H1 (cell line): Measurements from ENCODE around the gene RMRP. TPM values are rescaled to one million over a fixed set of nuclear protein-coding genes. Genes with fewer than 3 reads are reported as not detected.

Source experiments
- CTCF ChIA-PET: fragments of 300-600 bp; sonication (Branson Sonifier 250); formaldehyde crosslinking; loops from one replicate; lab custom pipeline; 2021; ENCODE audit not compliant: partially characterized antibody; lab: Charles Lee
- POLR2A ChIA-PET: fragments of 300-600 bp; sonication (Branson Sonifier 250); formaldehyde crosslinking; loops from one replicate; lab custom pipeline; 2021; ENCODE audit warnings: inconsistent platforms; ENCODE audit not compliant: partially characterized antibody; lab: Charles Lee
- DNase-seq, 2 experiments: peaks; one replicate each; pipeline versions ENCODE4 v3.0.0 to v3.0.0-alpha.2; 2010 to 2022; ENCODE audit warnings: low spot score in 2 of 2, low read depth in 1 of 2, mixed read lengths in 1 of 2
- FAIRE-seq: peaks from 2 replicates; lab custom pipeline; 2011; peaks lifted over from hg19 to GRCh38; lab: Jason Lieb, UNC
- H2AFZ ChIP-seq: 2 replicates; pipeline ENCODE4 v1.8.1; 2012; ENCODE audit warnings: low read length, inconsistent platforms
- H2AK5ac ChIP-seq: 2 replicates; pipeline ENCODE4 v1.6.1; 2013; ENCODE audit warnings: low read depth, low read length
- H2BK120ac ChIP-seq: replicated peaks from 2 replicates; pipeline ENCODE3; 2013; ENCODE audit warnings: low read depth, low read length, inconsistent platforms
- H2BK12ac ChIP-seq: 2 replicates; pipeline ENCODE4 v1.6.1; 2013; ENCODE audit warnings: low read depth, low read length
- H2BK15ac ChIP-seq: 2 replicates; pipeline ENCODE4 v1.6.1; 2013; ENCODE audit warnings: low read length
- H2BK20ac ChIP-seq: 2 replicates; pipeline ENCODE4 v1.6.1; 2013; ENCODE audit warnings: low read length
- H2BK5ac ChIP-seq: 2 replicates; pipeline ENCODE4 v1.6.1; 2013; ENCODE audit warnings: low read depth, low read length
- H3K14ac ChIP-seq: 2 replicates; pipeline ENCODE4 v1.6.1; 2013; ENCODE audit warnings: inconsistent platforms; ENCODE audit not compliant: insufficient read length
- H3K18ac ChIP-seq: 2 replicates; pipeline ENCODE4 v1.6.1; 2013; ENCODE audit warnings: low read length; ENCODE audit errors: extremely low read depth
- H3K23ac ChIP-seq: 2 replicates; pipeline ENCODE4 v1.6.1; 2013; ENCODE audit warnings: inconsistent platforms; ENCODE audit not compliant: insufficient read length
- H3K23me2 ChIP-seq: 2 replicates; pipeline ENCODE4 v1.6.1; 2013; ENCODE audit warnings: low read depth, low read length
- H3K27ac ChIP-seq: 2 replicates; pipeline ENCODE4 v1.6.1; 2011; ENCODE audit warnings: low read depth, low read length, inconsistent platforms
- H3K27me3 ChIP-seq, 4 experiments: replicated peaks in 1 of 4; 1 replicate in 1 of 4; 2 replicates in 3 of 4; pipeline versions ENCODE4 v1.6.1 to v1.8.1; 2011 to 2013; ENCODE audit warnings: low read length in 3 of 4, mild to moderate bottlenecking in 3 of 4, inconsistent platforms in 2 of 4, mixed read lengths in 2 of 4, moderate library complexity in 1 of 4; ENCODE audit not compliant: control insufficient read depth in 3 of 4, insufficient read depth in 3 of 4; ENCODE audit errors: extremely low read depth in 1 of 4
- H3K36me3 ChIP-seq, 4 experiments: 2 replicates each; pipeline versions ENCODE4 v1.6.1 to v1.8.1; 2011 to 2013; ENCODE audit warnings: mild to moderate bottlenecking in 4 of 4, low read length in 3 of 4, moderate library complexity in 2 of 4, control low read depth in 1 of 4, inconsistent platforms in 1 of 4; ENCODE audit not compliant: insufficient read depth in 4 of 4, control insufficient read depth in 2 of 4
- H3K4ac ChIP-seq: replicated peaks from 2 replicates; pipeline ENCODE3; 2013; ENCODE audit warnings: low read length, low read depth, mixed read lengths, inconsistent platforms; ENCODE audit not compliant: insufficient read length
- H3K4me1 ChIP-seq, 4 experiments: replicated peaks in 1 of 4; 1 replicate in 1 of 4; 2 replicates in 3 of 4; pipeline versions ENCODE4 v1.6.1 to v1.8.1; 2011 to 2013; ENCODE audit warnings: low read length in 3 of 4, inconsistent platforms in 2 of 4, mixed read lengths in 1 of 4; ENCODE audit not compliant: insufficient read depth in 4 of 4, control insufficient read depth in 3 of 4
- H3K4me2 ChIP-seq, 2 experiments: 2 replicates each; pipeline versions ENCODE4 v1.6.1 to v1.8.1; 2011 to 2013; ENCODE audit warnings: low read depth in 2 of 2, low read length in 2 of 2, control low read depth in 1 of 2, inconsistent platforms in 1 of 2, mild to moderate bottlenecking in 1 of 2; ENCODE audit not compliant: insufficient read depth in 1 of 2
- H3K4me3 ChIP-seq, 4 experiments: fragments of 200-600, 300-600 bp in 1 of 4; sonication (generic), shearing (Covaris generic), sonication (Bioruptor Twin) in 1 of 4; 2 replicates each; pipeline versions ENCODE4 v1.5.1 to v1.8.1; 2011 to 2016; ENCODE audit warnings: low read length in 4 of 4, low read depth in 3 of 4, control low read depth in 2 of 4, inconsistent platforms in 2 of 4, mild to moderate bottlenecking in 2 of 4, mixed read lengths in 1 of 4, moderate library complexity in 1 of 4; ENCODE audit not compliant: insufficient read depth in 2 of 4; ENCODE audit errors: extremely low read depth in 1 of 4
- H3K56ac ChIP-seq: replicated peaks from 2 replicates; pipeline ENCODE3; 2013; ENCODE audit warnings: low read depth, mild to moderate bottlenecking, mixed read lengths, low read length, inconsistent platforms; ENCODE audit not compliant: insufficient read length
- H3K79me1 ChIP-seq: 2 replicates; pipeline ENCODE4 v1.6.1; 2013; ENCODE audit warnings: low read depth, low read length, control low read depth
- H3K79me2 ChIP-seq, 2 experiments: 2 replicates each; pipeline versions ENCODE4 v1.6.1 to v1.8.1; 2012 to 2013; ENCODE audit warnings: low read length in 2 of 2, mild to moderate bottlenecking in 2 of 2, inconsistent platforms in 1 of 2; ENCODE audit not compliant: insufficient read depth in 2 of 2, control insufficient read depth in 1 of 2
- H3K9ac ChIP-seq, 4 experiments: replicated peaks in 1 of 4; 1 replicate in 1 of 4; 2 replicates in 3 of 4; pipeline versions ENCODE4 v1.6.1 to v1.8.1; 2011 to 2013; ENCODE audit warnings: low read depth in 3 of 4, low read length in 3 of 4, control low read depth in 2 of 4, mild to moderate bottlenecking in 2 of 4, moderate library complexity in 2 of 4, inconsistent platforms in 1 of 4; ENCODE audit errors: extremely low read depth in 1 of 4
- H3K9me3 ChIP-seq, 2 experiments: 2 replicates each; pipeline versions ENCODE4 v1.6.1 to v1.8.1; 2012 to 2013; ENCODE audit warnings: mild to moderate bottlenecking in 2 of 2, moderate library complexity in 2 of 2, control low read depth in 1 of 2, inconsistent platforms in 1 of 2, low read depth in 1 of 2, low read length in 1 of 2, mixed read lengths in 1 of 2; ENCODE audit not compliant: insufficient read depth in 2 of 2
- H4K20me1 ChIP-seq, 2 experiments: replicated peaks in 1 of 2; 2 replicates each; pipeline versions ENCODE3 to v1.8.1; 2011 to 2013; ENCODE audit warnings: inconsistent platforms in 2 of 2, low read length in 2 of 2, mild to moderate bottlenecking in 1 of 2; ENCODE audit not compliant: insufficient read depth in 2 of 2, control insufficient read depth in 1 of 2
- H4K5ac ChIP-seq: 2 replicates; pipeline ENCODE4 v1.6.1; 2013; ENCODE audit warnings: low read length, low read depth, mixed read lengths, inconsistent platforms; ENCODE audit not compliant: insufficient read length
- H4K8ac ChIP-seq: 2 replicates; pipeline ENCODE4 v1.8.0; 2013; ENCODE audit warnings: mild to moderate bottlenecking, moderate library complexity, low read length, inconsistent platforms; ENCODE audit not compliant: insufficient read depth; ENCODE audit errors: extremely low read depth
- H4K91ac ChIP-seq: replicated peaks from 2 replicates; pipeline ENCODE3; 2013; ENCODE audit warnings: low read length, mixed read lengths, inconsistent platforms; ENCODE audit not compliant: insufficient read length
- BCL11A ChIP-seq, 2 experiments: IDR thresholded peaks; one replicate each; pipeline ENCODE4 v1.6.1; 2011; ENCODE audit warnings: low read depth in 2 of 2, low read length in 2 of 2, mild to moderate bottlenecking in 2 of 2
- BRCA1 ChIP-seq: IDR thresholded peaks from 2 replicates; pipeline ENCODE4 v1.6.1; 2012; ENCODE audit warnings: low read depth, low read length, improper control_type of control experiment
- CBX8 ChIP-seq: fragments of 300-800, 300-1000 bp; sonication (generic); IDR thresholded peaks from 2 replicates; pipeline ENCODE4 v1.7.1; 2016; ENCODE audit warnings: low read depth, low read length, borderline replicate concordance
- CEBPB ChIP-seq: IDR thresholded peaks from 2 replicates; pipeline ENCODE4 v1.6.1; 2012; ENCODE audit warnings: low read depth, low read length
- GTF2F1 ChIP-seq: IDR thresholded peaks from 2 replicates; pipeline ENCODE4 v1.6.1; 2012; ENCODE audit warnings: low read depth, low read length, improper control_type of control experiment, borderline replicate concordance
- MAX ChIP-seq: IDR thresholded peaks from 2 replicates; pipeline ENCODE4 v1.6.1; 2012; ENCODE audit warnings: inconsistent platforms
- SP2 ChIP-seq: IDR thresholded peaks from 2 replicates; pipeline ENCODE4 v1.6.1; 2012; ENCODE audit warnings: mild to moderate bottlenecking, low read length, inconsistent platforms
- SRF ChIP-seq: IDR thresholded peaks from 2 replicates; pipeline ENCODE4 v1.6.1; 2011; ENCODE audit warnings: mild to moderate bottlenecking, low read depth, low read length, moderate library complexity
- WGBS, 2 experiments: shearing (Covaris generic) in 1 of 2; methylation state at CpG; one replicate each; pipeline versions ENCODE4 v1.1.6 to v1.1.7; 2013 to 2015; ENCODE audit warnings: low lambda C conversion rate in 2 of 2, mixed read lengths in 2 of 2, inconsistent platforms in 1 of 2, low coverage in 1 of 2, missing lambda C conversion rate in 1 of 2; ENCODE audit not compliant: insufficient replicate concordance in 2 of 2, insufficient coverage in 1 of 2, insufficient read length in 1 of 2; ENCODE audit errors: extremely low coverage in 1 of 2, missing lambda C conversion rate in 1 of 2; 5-methylcytosine and 5-hydroxymethylcytosine counted together
- polyA plus RNA-seq, 7 experiments: library from polyadenylated mRNA; depleted of rRNA in 3 of 7; stranded (reverse) in 5 of 7; unstranded in 2 of 7; fragments of >200 nt in 5 of 7; fragments of 200-250 nt in 2 of 7; gene quantifications; 1 replicate in 5 of 7; 2 replicates in 1 of 7; 4 replicates in 1 of 7; pipeline versions ENCODE4 v1.2.1 to v1.2.3, GENCODE V29; 2011 to 2013; ENCODE audit warnings: missing spikeins in 2 of 7, mixed read lengths in 2 of 7
- total RNA-seq: library from RNA; stranded (reverse); fragmentation: NEBNext Ultra II Directional; extraction: Animal tissue kit (Norgen Biotek cat#: 25700); gene quantifications from 2 replicates; pipeline ENCODE4 v1.2.1, GENCODE V29; 2021

Gene RMRP
- total and polyA plus RNA-seq, 2 of the 8 experiments (the other 6 are each of a cell fraction or from before 2014, with no cell fraction given), result 169 to 14,987 TPM

DNA sequence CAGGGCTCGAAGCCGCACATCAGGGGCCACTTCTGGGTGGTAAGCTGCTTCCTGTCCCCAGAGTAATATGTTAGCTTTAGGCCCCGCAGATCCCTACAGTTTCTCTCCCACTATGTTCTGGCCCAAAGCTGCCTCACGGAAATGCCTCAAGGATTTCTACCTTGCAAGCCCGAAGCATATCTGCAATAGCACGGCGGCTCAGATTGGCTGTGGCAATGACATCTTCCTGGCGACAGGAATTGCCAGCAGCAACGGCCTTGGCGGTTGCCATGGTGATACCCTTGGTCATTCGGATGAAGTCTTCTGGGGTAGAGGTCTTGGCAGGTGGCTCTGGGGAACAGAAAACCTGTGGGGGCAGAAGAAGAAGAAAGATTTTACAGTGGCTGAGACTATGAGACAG lies 42.2 kb upstream of the RMRP start:
- DNase-seq, result no peak
- H2AK5ac ChIP-seq, result no peak overlapping the region
- peaks cover 42 to 67% (median 65%) of the 10 kb centered on the region in 4 experiments for H3K36me3 ChIP-seq
- no peak overlapping the region for H3K56ac ChIP-seq
- H3K9ac ChIP-seq, result peak overlapping the region in 1 of 4 experiments; percentile 25; a peak in 1 of 7 replicates
- POLR2A ChIA-PET, result interaction anchor here (0.7 to 14.9 kb wide), 4 partner anchors 11 to 28 kb away, joined by 3 to 158 read pairs (median 4); partner anchors contain the start of genes CREB3 and TLN1
- H2BK12ac ChIP-seq, result no peak overlapping the region
- H2AFZ ChIP-seq, result no peak overlapping the region
- no peak overlapping the region for H2BK20ac ChIP-seq
- no peak for FAIRE-seq
- no peak overlapping the region for H4K5ac ChIP-seq
- H3K23ac ChIP-seq, result no peak overlapping the region
- no peaks in the 10 kb centered on the region for H3K9me3 ChIP-seq
- no peaks in the 10 kb centered on the region for H3K27me3 ChIP-seq
- TF ChIP-seq BRCA1 (no peak), GTF2F1 (no peak), CBX8 (no peak), MAX (no peak), SP2 (no peak), BCL11A (IDR thresholded peaks at IDR 0.05; ENCODE audit: low read depth in 2 of 2, low read length in 2 of 2) (no peak), SRF (no peak), CEBPB (no peak)
- TF ChIP-seq, all 59 proteins: peak for 0
- Histone ChIP-seq H4K20me1 (peaks cover 3 to 10% of the 10 kb centered on the region in 2 experiments), H3K4me3 (no peak overlapping the region), H2BK5ac (no peak overlapping the region), H2BK120ac (no peak overlapping the region), H3K79me2 (no peaks in the 10 kb centered on the region), H3K23me2 (no peaks in the 10 kb centered on the region), H3K4me2 (no peak overlapping the region), H3K4me1 (no peaks in the 10 kb centered on the region), H2BK15ac (no peak overlapping the region), H3K18ac (no peak overlapping the region), H3K14ac (no peak overlapping the region), H4K8ac (no peak overlapping the region; the same call in 1 of the 2 replicates), H3K4ac (no peak overlapping the region), H4K91ac (no peak overlapping the region), H3K79me1 (no peaks in the 10 kb centered on the region), H3K27ac (no peak overlapping the region)
- WGBS, 2 experiments, result 90% methylated on average over 11 of the region's 11 CpGs; no CpG with 5 or more reads in 1 of the 2 experiments
- CTCF ChIA-PET, result interaction anchor here (0.6 to 14.1 kb wide), 8 partner anchors 9 to 55 kb away, joined by 3 to 347 read pairs (median 42); partner anchors contain the start of genes ARHGEF39, CA9, CCDC107 and RMRP
